GM12878 (cell line): ENCODE measurements around the gene CD83. TPM values are rescaled to one million over a fixed set of nuclear protein-coding genes. Genes with fewer than 3 reads are reported as not detected.
A peak's percentile ranks its signal among the peaks of the same experiment; 100 is the strongest.
"Not testable (repeated sequence)": the region's sequence is repeated elsewhere in the genome, so short reads cannot be mapped to it uniquely, and the experiment has no call there.

Experiments
- ATAC-seq: fragments of 200-7000 bp; cut with Tn5 transposase; 3 replicates; pipeline ENCODE4 v1.9.1; 2020; ENCODE audit warnings: mild to moderate bottlenecking, moderate library complexity
- BruUV-seq: library from RNA; stranded (reverse); fragments of 400-500 nt; replicated peaks from 2 replicates; lab custom pipeline; 2021; lab: Mats Ljungman, UMichigan
- CTCF ChIA-PET: fragments of 300-600 bp; sonication (Branson Sonifier 250); formaldehyde crosslinking; extraction: SDS; loops from one replicate; lab custom pipeline; 2021; ENCODE audit warnings: inconsistent platforms; lab: Yijun Ruan, JAX
- POLR2A ChIA-PET: fragments of 350-600 bp; formaldehyde crosslinking; extraction: SDS; loops from one replicate; lab custom pipeline; 2021; ENCODE audit warnings: inconsistent platforms; lab: Charles Lee
- RAD21 ChIA-PET: fragments of 300-600 bp; sonication (Branson Sonifier 250); formaldehyde crosslinking; loops from one replicate; lab custom pipeline; 2023; ENCODE audit warnings: antibody characterized with exemption; ENCODE audit not compliant: unreplicated experiment; lab: Charles Lee
- SMC1A ChIA-PET: fragments of 300-600 bp; sonication (Branson Sonifier 250); formaldehyde crosslinking; loops from one replicate; lab custom pipeline; 2023; ENCODE audit not compliant: unreplicated experiment, uncharacterized antibody; lab: Charles Lee
- DNase-seq: peaks from one replicate; pipeline ENCODE4 v3.0.0-alpha.2; 2011; ENCODE audit warnings: low read depth, low spot score
- FAIRE-seq: peaks from 3 replicates; lab custom pipeline; 2011; peaks lifted over from hg19 to GRCh38; lab: Jason Lieb, UNC
- H2AFZ ChIP-seq: 2 replicates; pipeline ENCODE4 v1.6.0; 2011; ENCODE audit warnings: low read depth, low read length, control low read depth; ENCODE audit not compliant: control insufficient read depth
- H3K27ac ChIP-seq: 2 replicates; pipeline ENCODE4 v1.5.1; 2011; ENCODE audit warnings: control low read depth; ENCODE audit not compliant: control insufficient read depth, insufficient read depth
- H3K27me3 ChIP-seq, 2 experiments: replicated peaks in 1 of 2; 2 replicates each; pipeline versions ENCODE4 v1.6.0 to v1.6.1; 2011; ENCODE audit warnings: low read length in 1 of 2; ENCODE audit not compliant: control insufficient read depth in 2 of 2, insufficient read depth in 2 of 2
- H3K36me3 ChIP-seq, 2 experiments: 2 replicates each; pipeline ENCODE4 v1.5.1; 2011; ENCODE audit warnings: low read length in 1 of 2; ENCODE audit not compliant: control insufficient read depth in 2 of 2, insufficient read depth in 2 of 2
- H3K4me1 ChIP-seq: 2 replicates; pipeline ENCODE4 v1.6.1; 2011; ENCODE audit warnings: mild to moderate bottlenecking, low read length, moderate library complexity, mixed read lengths; ENCODE audit not compliant: control insufficient read depth, insufficient read depth
- H3K4me2 ChIP-seq: 2 replicates; pipeline ENCODE4 v1.6.0; 2011; ENCODE audit warnings: control low read depth; ENCODE audit not compliant: control insufficient read depth, insufficient read depth
- H3K4me3 ChIP-seq: fragments of 200-600 bp; sonication (generic); 2 replicates; pipeline ENCODE4 v1.5.1; 2016
- H3K79me2 ChIP-seq: 2 replicates; pipeline ENCODE4 v1.6.0; 2011; ENCODE audit warnings: low read length; ENCODE audit not compliant: control insufficient read depth, insufficient read depth
- H3K9ac ChIP-seq: 2 replicates; pipeline ENCODE4 v1.8.0; 2011; ENCODE audit warnings: low read length, control low read depth, mixed read lengths; ENCODE audit not compliant: control insufficient read depth, insufficient read depth
- H3K9me3 ChIP-seq: replicated peaks from 3 replicates; pipeline ENCODE4 v1.5.1; 2011; ENCODE audit warnings: mild to moderate bottlenecking, low read length; ENCODE audit not compliant: control insufficient read depth, insufficient read depth
- H4K20me1 ChIP-seq: 2 replicates; pipeline ENCODE4 v1.6.0; 2011; ENCODE audit not compliant: control insufficient read depth, insufficient read depth
- BHLHE40 ChIP-seq, 2 experiments: fragments of 450-650 bp in 1 of 2; IDR thresholded peaks; 2 replicates each; pipeline ENCODE4 v1.6.1; 2011 to 2017; ENCODE audit warnings: low read depth in 2 of 2, borderline replicate concordance in 1 of 2, improper control_type of control experiment in 1 of 2, low read length in 1 of 2, mild to moderate bottlenecking in 1 of 2
- DPF2 ChIP-seq: fragments of 450-650 bp; IDR thresholded peaks from 2 replicates; pipeline ENCODE4 v1.6.1; 2017; ENCODE audit warnings: mild to moderate bottlenecking
- HDGF ChIP-seq: fragments of 450-650 bp; IDR thresholded peaks from 2 replicates; pipeline ENCODE4 v1.6.1; 2016; ENCODE audit warnings: antibody characterized with exemption
- IKZF1 ChIP-seq: fragments of 450-650 bp; conservative IDR thresholded peaks from 2 replicates; pipeline ENCODE4 v1.6.1; 2017; ENCODE audit warnings: antibody characterized with exemption, mild to moderate bottlenecking
- IKZF2 ChIP-seq, 2 experiments: fragments of 450-650 bp; IDR thresholded peaks; 2 replicates each; pipeline ENCODE4 v1.6.1; 2017; ENCODE audit warnings: mild to moderate bottlenecking in 2 of 2, moderate library complexity in 2 of 2
- MEF2B ChIP-seq: fragments of 450-650 bp; IDR thresholded peaks from 2 replicates; pipeline ENCODE4 v1.6.1; 2018; ENCODE audit warnings: mild to moderate bottlenecking, moderate library complexity; ENCODE audit not compliant: partially characterized antibody, poor library complexity, severe bottlenecking
- MTA2 ChIP-seq: fragments of 450-650 bp; IDR thresholded peaks from 2 replicates; pipeline ENCODE4 v1.6.1; 2016; ENCODE audit warnings: low read depth, mild to moderate bottlenecking, moderate library complexity
- NBN ChIP-seq: fragments of 450-650 bp; IDR thresholded peaks from 2 replicates; pipeline ENCODE4 v1.6.1; 2016
- PAX5 ChIP-seq: IDR thresholded peaks from 2 replicates; pipeline ENCODE4 v1.6.1; 2011; ENCODE audit warnings: low read depth, low read length, borderline replicate concordance
- SPI1 ChIP-seq: IDR thresholded peaks from 2 replicates; pipeline ENCODE4 v1.6.1; 2011; ENCODE audit warnings: low read depth, mild to moderate bottlenecking, low read length, moderate library complexity, borderline replicate concordance; ENCODE audit not compliant: insufficient read depth
- WGBS: methylation state at CpG from one replicate; pipeline ENCODE4 v1.1.6; 2016; ENCODE audit warnings: low lambda C conversion rate; ENCODE audit not compliant: insufficient replicate concordance, insufficient coverage; ENCODE audit errors: missing lambda C conversion rate; 5-methylcytosine and 5-hydroxymethylcytosine counted together
- in situ Hi-C: fragments of 300-500 bp; cut with MboI; formaldehyde crosslinking; loops from 9 replicates; pipeline ENCODE4 v1.14.3; 2018; ENCODE audit warnings: mixed read lengths
- intact Hi-C: fragments of 100-400 bp; cut with micrococcal nuclease; formaldehyde crosslinking; loops from one replicate; pipeline ENCODE4 v1.14.2; 2022; ENCODE audit not compliant: unreplicated experiment
- polyA plus RNA-seq, 11 experiments: library from polyadenylated mRNA; depleted of rRNA in 4 of 11; unstranded in 6 of 11; stranded (reverse) in 5 of 11; fragments of >200 nt; fragmentation: Nextera tagmentation in 4 of 11; fragmentation: Illumina TruSeq in 1 of 11; extraction: Ambion mirVana in 4 of 11; extraction: Trizol in 1 of 11; gene quantifications; 1 replicate in 1 of 11; 2 replicates in 10 of 11; pipeline versions ENCODE4 v1.2.1 to v1.2.3, GENCODE V29; 2011 to 2016; ENCODE audit warnings: inconsistent platforms in 2 of 11, missing spikeins in 2 of 11, low read depth in 1 of 11
- total RNA-seq, 4 experiments: library from RNA; depleted of rRNA in 3 of 4; stranded (reverse); fragments of >200 nt in 3 of 4; fragmentation: Illumina TruSeq in 1 of 4; extraction: Trizol in 1 of 4; gene quantifications; 2 replicates each; pipeline versions ENCODE4 v1.2.1 to v1.2.3, GENCODE V29; 2013 to 2021
- TF ChIP-seq, protein P1 (sequence below): fragments of 450-650 bp; IDR thresholded peaks from 2 replicates; pipeline ENCODE4 v1.6.1; 2017; ENCODE audit warnings: low read depth, mild to moderate bottlenecking, moderate library complexity
- TF ChIP-seq, protein P2 (sequence below): fragments of 450-650 bp; IDR thresholded peaks from 2 replicates; pipeline ENCODE4 v1.6.1; 2016; ENCODE audit warnings: mild to moderate bottlenecking
- TF ChIP-seq, protein P3 (sequence below): fragments of 450-650 bp; IDR thresholded peaks from 2 replicates; pipeline ENCODE4 v1.6.1; 2017; ENCODE audit warnings: mild to moderate bottlenecking, moderate library complexity

The CD83 gene
- total and polyA plus RNA-seq, 10 of the 15 experiments (the other 5 are each of a cell fraction or from before 2014, with no cell fraction given) = 76.1 to 174 (median 129) TPM

DNA sequence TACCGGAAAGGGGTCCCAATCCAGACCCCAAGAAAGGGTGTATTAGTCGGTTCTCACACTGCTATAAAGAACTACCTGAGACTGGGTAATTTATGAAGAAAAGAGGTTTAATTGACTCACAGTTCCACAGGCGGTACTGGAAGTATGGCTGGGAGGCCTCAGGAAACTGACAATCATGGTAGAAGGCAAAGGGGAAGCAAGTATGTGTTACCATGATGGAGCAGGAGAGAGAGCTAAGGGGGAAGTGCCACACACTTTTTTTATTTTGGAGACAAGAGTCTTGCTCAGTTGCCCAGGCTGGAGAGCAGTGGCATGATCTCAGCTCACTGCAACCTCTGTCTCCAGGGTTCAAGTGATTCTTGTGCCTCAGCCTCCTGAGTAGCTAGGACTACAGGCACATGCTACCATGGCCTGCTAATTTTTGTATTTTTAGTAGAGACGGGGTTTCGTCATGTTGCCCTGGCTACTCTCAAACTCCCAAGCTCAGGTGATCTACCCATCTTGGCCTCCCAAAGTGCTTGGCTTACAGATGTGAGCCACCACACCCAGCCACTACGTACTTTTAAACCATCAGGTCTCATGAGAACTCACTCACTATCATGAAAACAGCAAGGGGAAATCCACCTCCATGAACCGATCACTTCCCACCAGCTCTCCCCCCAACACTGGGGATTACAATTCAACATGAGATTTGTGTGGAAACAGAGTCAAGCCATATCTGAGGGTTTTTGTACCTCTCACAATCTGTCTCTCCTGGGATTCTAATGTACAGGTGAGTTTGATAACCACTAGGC is 43.8 kb upstream of the CD83 start:
- ChIA-PET POLR2A (interaction anchor here (0.6 to 7.1 kb wide), 10 partner anchors 12 to 326 kb away, joined by 3 to 56 read pairs (median 6); no protein-coding TSS in a partner anchor), RAD21 (interaction anchor here (1.0 to 6.2 kb wide), 10 partner anchors 7 to 262 kb away, joined by 4 to 61 read pairs (median 13); no protein-coding TSS in a partner anchor), SMC1A (interaction anchor here (1.1 to 10.9 kb wide), 12 partner anchors 9 to 71 kb away, joined by 3 to 226 read pairs (median 6); partner anchors contain the start of gene CD83), CTCF (interaction anchor here (1.0 to 9.4 kb wide), 9 partner anchors 7 to 71 kb away, joined by 3 to 66 read pairs (median 17); no protein-coding TSS in a partner anchor)
- BruUV-seq, H3K79me2 ChIP-seq, in situ Hi-C loops, DNase-seq, H3K9me3 ChIP-seq, H4K20me1 ChIP-seq, H3K9ac ChIP-seq, H3K27me3 ChIP-seq, H3K4me3 ChIP-seq, H3K36me3 ChIP-seq, FAIRE-seq: not testable (repeated sequence)
- H3K27ac ChIP-seq = peak overlapping the region; percentile 97
- H2AFZ ChIP-seq = peak overlapping the region; percentile 99
- intact Hi-C loops = loop anchor here (2.0 kb wide), 2 partner anchors 35 to 49 kb away; no protein-coding TSS in a partner anchor
- TF ChIP-seq, protein P1, sequence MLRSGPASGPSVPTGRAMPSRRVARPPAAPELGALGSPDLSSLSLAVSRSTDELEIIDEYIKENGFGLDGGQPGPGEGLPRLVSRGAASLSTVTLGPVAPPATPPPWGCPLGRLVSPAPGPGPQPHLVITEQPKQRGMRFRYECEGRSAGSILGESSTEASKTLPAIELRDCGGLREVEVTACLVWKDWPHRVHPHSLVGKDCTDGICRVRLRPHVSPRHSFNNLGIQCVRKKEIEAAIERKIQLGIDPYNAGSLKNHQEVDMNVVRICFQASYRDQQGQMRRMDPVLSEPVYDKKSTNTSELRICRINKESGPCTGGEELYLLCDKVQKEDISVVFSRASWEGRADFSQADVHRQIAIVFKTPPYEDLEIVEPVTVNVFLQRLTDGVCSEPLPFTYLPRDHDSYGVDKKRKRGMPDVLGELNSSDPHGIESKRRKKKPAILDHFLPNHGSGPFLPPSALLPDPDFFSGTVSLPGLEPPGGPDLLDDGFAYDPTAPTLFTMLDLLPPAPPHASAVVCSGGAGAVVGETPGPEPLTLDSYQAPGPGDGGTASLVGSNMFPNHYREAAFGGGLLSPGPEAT = peak; percentile 61
- TF ChIP-seq DPF2 (0 out of 2 replicates have a peak, but pooled peaks have one; percentile 22), MEF2B (peak; percentile 54), HDGF (peak; percentile 51; the same call in 1 of the 2 replicates), NBN (peak; percentile 57; the same call in 1 of the 2 replicates), MTA2 (peak; percentile 22; the same call in 1 of the 2 replicates), SPI1 (peak; percentile 26; the same call in 1 of the 2 replicates), IKZF2 (IDR thresholded peaks at IDR 0.05) (0 out of 4 replicates have a peak, but pooled peaks of 1 of the 2 experiments have one; percentile 24), BHLHE40 (IDR thresholded peaks at IDR 0.05; ENCODE audit: borderline replicate concordance in 1 of 2, low read depth in 2 of 2, low read length in 1 of 2) (peak in 1 of 2 experiments; percentile 34; a peak in 1 of 4 replicates), IKZF1 (0 out of 2 replicates have a peak, but pooled peaks have one; percentile 14), PAX5 (0 out of 2 replicates have a peak, but pooled peaks have one; percentile 15)
- TF ChIP-seq, protein P2, sequence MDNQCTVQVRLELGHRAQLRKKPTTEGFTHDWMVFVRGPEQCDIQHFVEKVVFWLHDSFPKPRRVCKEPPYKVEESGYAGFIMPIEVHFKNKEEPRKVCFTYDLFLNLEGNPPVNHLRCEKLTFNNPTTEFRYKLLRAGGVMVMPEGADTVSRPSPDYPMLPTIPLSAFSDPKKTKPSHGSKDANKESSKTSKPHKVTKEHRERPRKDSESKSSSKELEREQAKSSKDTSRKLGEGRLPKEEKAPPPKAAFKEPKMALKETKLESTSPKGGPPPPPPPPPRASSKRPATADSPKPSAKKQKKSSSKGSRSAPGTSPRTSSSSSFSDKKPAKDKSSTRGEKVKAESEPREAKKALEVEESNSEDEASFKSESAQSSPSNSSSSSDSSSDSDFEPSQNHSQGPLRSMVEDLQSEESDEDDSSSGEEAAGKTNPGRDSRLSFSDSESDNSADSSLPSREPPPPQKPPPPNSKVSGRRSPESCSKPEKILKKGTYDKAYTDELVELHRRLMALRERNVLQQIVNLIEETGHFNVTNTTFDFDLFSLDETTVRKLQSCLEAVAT = peak; percentile 51; the same call in 1 of the 2 replicates
- TF ChIP-seq, protein P3, sequence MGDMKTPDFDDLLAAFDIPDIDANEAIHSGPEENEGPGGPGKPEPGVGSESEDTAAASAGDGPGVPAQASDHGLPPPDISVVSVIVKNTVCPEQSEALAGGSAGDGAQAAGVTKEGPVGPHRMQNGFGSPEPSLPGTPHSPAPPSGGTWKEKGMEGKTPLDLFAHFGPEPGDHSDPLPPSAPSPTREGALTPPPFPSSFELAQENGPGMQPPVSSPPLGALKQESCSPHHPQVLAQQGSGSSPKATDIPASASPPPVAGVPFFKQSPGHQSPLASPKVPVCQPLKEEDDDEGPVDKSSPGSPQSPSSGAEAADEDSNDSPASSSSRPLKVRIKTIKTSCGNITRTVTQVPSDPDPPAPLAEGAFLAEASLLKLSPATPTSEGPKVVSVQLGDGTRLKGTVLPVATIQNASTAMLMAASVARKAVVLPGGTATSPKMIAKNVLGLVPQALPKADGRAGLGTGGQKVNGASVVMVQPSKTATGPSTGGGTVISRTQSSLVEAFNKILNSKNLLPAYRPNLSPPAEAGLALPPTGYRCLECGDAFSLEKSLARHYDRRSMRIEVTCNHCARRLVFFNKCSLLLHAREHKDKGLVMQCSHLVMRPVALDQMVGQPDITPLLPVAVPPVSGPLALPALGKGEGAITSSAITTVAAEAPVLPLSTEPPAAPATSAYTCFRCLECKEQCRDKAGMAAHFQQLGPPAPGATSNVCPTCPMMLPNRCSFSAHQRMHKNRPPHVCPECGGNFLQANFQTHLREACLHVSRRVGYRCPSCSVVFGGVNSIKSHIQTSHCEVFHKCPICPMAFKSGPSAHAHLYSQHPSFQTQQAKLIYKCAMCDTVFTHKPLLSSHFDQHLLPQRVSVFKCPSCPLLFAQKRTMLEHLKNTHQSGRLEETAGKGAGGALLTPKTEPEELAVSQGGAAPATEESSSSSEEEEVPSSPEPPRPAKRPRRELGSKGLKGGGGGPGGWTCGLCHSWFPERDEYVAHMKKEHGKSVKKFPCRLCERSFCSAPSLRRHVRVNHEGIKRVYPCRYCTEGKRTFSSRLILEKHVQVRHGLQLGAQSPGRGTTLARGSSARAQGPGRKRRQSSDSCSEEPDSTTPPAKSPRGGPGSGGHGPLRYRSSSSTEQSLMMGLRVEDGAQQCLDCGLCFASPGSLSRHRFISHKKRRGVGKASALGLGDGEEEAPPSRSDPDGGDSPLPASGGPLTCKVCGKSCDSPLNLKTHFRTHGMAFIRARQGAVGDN = peak; percentile 75
- ATAC-seq = peak; percentile 51
- 57% methylated on average over 7 of the region's 7 CpGs for WGBS
- peaks cover 25% of the 10 kb centered on the region for H3K4me1 ChIP-seq
- peak overlapping the region; percentile 44 for H3K4me2 ChIP-seq
